GM19035 (cell line): Measurements from ENCODE around the gene DAPK2.
"Not testable (repeated sequence)": the region's sequence is repeated elsewhere in the genome, so short reads cannot be mapped to it uniquely, and the experiment has no call there.

Experiments
- ATAC-seq: cut with Tn5 transposase; IDR thresholded peaks from one replicate; pipeline ENCODE4 v1.9.1; 2021; ENCODE audit not compliant: unreplicated experiment

The DAPK2 gene

GRCh38 chr15:64058279-64058678, 12.0 kb upstream of the DAPK2 start:
- no peak for ATAC-seq

GRCh38 chr15:64053674-64054073, 7.4 kb upstream of the DAPK2 start:
- not testable (repeated sequence) for ATAC-seq

- ATAC-seq, result no peak
These were observed 6.7 kb upstream of the DAPK2 start for GRCh38 chr15:64052925-64053491.

- no peak for ATAC-seq
These were observed 5.3 kb upstream of the DAPK2 start for GRCh38 chr15:64051407-64052259.

- ATAC-seq, result no peak
These were observed 4.8 kb upstream of the DAPK2 start for GRCh38 chr15:64051093-64051402.

GRCh38 chr15:64050281-64051092, 4.2 kb upstream of the DAPK2 start:
- ATAC-seq, result no peak

- no peak for ATAC-seq
These were observed 2.6 kb upstream of the DAPK2 start for GRCh38 chr15:64048781-64049460.

GRCh38 chr15:64045774-64046420, 388 bp downstream of the DAPK2 start:
- peak; percentile 18 for ATAC-seq

- ATAC-seq, result no peak
These were observed 1.2 kb downstream of the DAPK2 start for GRCh38 chr15:64045101-64045435.

- no peak for ATAC-seq
These were observed 1.8 kb downstream of the DAPK2 start for GRCh38 chr15:64044300-64045100.

GRCh38 chr15:64038878-64039610, 7.2 kb downstream of the DAPK2 start:
- no peak for ATAC-seq

GRCh38 chr15:64037966-64038365, 8.3 kb downstream of the DAPK2 start:
- ATAC-seq, result no peak

GRCh38 chr15:64037116-64037515, 9.2 kb downstream of the DAPK2 start:
- ATAC-seq, result no peak

GRCh38 chr15:64035525-64035924, 10.8 kb downstream of the DAPK2 start:
- ATAC-seq, result no peak

GRCh38 chr15:64034519-64034918, 11.8 kb downstream of the DAPK2 start:
- no peak for ATAC-seq

GRCh38 chr15:64032329-64032728, 14.0 kb downstream of the DAPK2 start:
- ATAC-seq, result no peak

GRCh38 chr15:64030123-64030522, 16.2 kb downstream of the DAPK2 start:
- no peak for ATAC-seq

- ATAC-seq, result no peak
These were observed 16.7 kb downstream of the DAPK2 start for GRCh38 chr15:64029633-64030032.

GRCh38 chr15:64029110-64029509, 17.2 kb downstream of the DAPK2 start:
- no peak for ATAC-seq

GRCh38 chr15:64026591-64026990, 19.7 kb downstream of the DAPK2 start:
- no peak for ATAC-seq
